Stimulated activated memory B cell treated with anti-CD40 and anti-IgM and Interleukin-4, amounts not matched to agents 10 μg/mL and 1 μg/mL and 100 μg/mL, for 72 hours (primary cell): ENCODE results near the gene KCNK15.

Source experiments
- ATAC-seq: fragments of 150-1000 bp; cut with Tn5 transposase; 2 replicates; pipeline ENCODE4 v1.10.0; 2021
- H3K27ac Mint-ChIP-seq: one replicate; pipeline ENCODE4 v1.8.0; 2022; ENCODE audit warnings: mild to moderate bottlenecking, mixed read lengths
- H3K27me3 Mint-ChIP-seq: one replicate; pipeline ENCODE4 v1.8.0; 2022; ENCODE audit warnings: mixed read lengths
- H3K36me3 Mint-ChIP-seq: one replicate; pipeline ENCODE4 v1.8.0; 2022; ENCODE audit warnings: mixed read lengths
- H3K4me1 Mint-ChIP-seq: one replicate; pipeline ENCODE4 v1.8.0; 2022; ENCODE audit warnings: mixed read lengths
- H3K4me3 Mint-ChIP-seq: one replicate; pipeline ENCODE4 v1.8.0; 2022; ENCODE audit warnings: mild to moderate bottlenecking, moderate library complexity, mixed read lengths
- H3K9me3 Mint-ChIP-seq: one replicate; pipeline ENCODE4 v1.8.0; 2022; ENCODE audit warnings: mixed read lengths

KCNK15 gene

GRCh38 chr20:44723798-44724362 lies 21.8 kb upstream of the KCNK15 start:
- Mint-ChIP-seq H3K4me1 (no peaks in the 10 kb centered on the region), H3K4me3 (no peak overlapping the region), H3K36me3 (no peaks in the 10 kb centered on the region), H3K9me3 (no peaks in the 10 kb centered on the region), H3K27me3 (peaks cover 21% of the 10 kb centered on the region), H3K27ac (no peak overlapping the region)
- ATAC-seq, result no peak

- no peak for ATAC-seq
- Mint-ChIP-seq H3K36me3 (no peaks in the 10 kb centered on the region), H3K4me1 (no peaks in the 10 kb centered on the region), H3K4me3 (no peak overlapping the region), H3K27ac (no peak overlapping the region), H3K9me3 (no peaks in the 10 kb centered on the region), H3K27me3 (peaks cover 26% of the 10 kb centered on the region)
These were observed 21.1 kb upstream of the KCNK15 start for GRCh38 chr20:44724423-44725091.

- no peak for ATAC-seq
- Mint-ChIP-seq H3K9me3 (no peaks in the 10 kb centered on the region), H3K27ac (no peak overlapping the region), H3K36me3 (no peaks in the 10 kb centered on the region), H3K4me1 (no peaks in the 10 kb centered on the region), H3K4me3 (no peak overlapping the region), H3K27me3 (peaks cover 26% of the 10 kb centered on the region)
These were observed 19.8 kb upstream of the KCNK15 start for GRCh38 chr20:44725837-44726236.

- no peak for ATAC-seq
- H3K27ac Mint-ChIP-seq, result no peak overlapping the region
These were observed 18.6 kb upstream of the KCNK15 start for GRCh38 chr20:44727039-44727438.

GRCh38 chr20:44727651-44728050 lies 18.0 kb upstream of the KCNK15 start:
- no peak for ATAC-seq
- no peak overlapping the region for H3K4me3 Mint-ChIP-seq
- peaks cover 31% of the 10 kb centered on the region for H3K27me3 Mint-ChIP-seq
- no peaks in the 10 kb centered on the region for H3K9me3 Mint-ChIP-seq
- no peaks in the 10 kb centered on the region for H3K36me3 Mint-ChIP-seq
- no peaks in the 10 kb centered on the region for H3K4me1 Mint-ChIP-seq
- H3K27ac Mint-ChIP-seq, result no peak overlapping the region

More at GRCh38 chr20:44727039-44727438, 18.6 kb upstream of the KCNK15 start:
- H3K27me3 Mint-ChIP-seq, result peaks cover 26% of the 10 kb centered on the region
- H3K36me3 Mint-ChIP-seq, result no peaks in the 10 kb centered on the region
- no peak overlapping the region for H3K4me3 Mint-ChIP-seq
- H3K9me3 Mint-ChIP-seq, result no peaks in the 10 kb centered on the region
- H3K4me1 Mint-ChIP-seq, result no peaks in the 10 kb centered on the region

- H3K27me3 Mint-ChIP-seq, result peaks cover 44% of the 10 kb centered on the region
- no peaks in the 10 kb centered on the region for H3K4me1 Mint-ChIP-seq
- no peaks in the 10 kb centered on the region for H3K36me3 Mint-ChIP-seq
- no peak for ATAC-seq
- H3K4me3 Mint-ChIP-seq, result no peak overlapping the region
- H3K9me3 Mint-ChIP-seq, result no peaks in the 10 kb centered on the region
- no peak overlapping the region for H3K27ac Mint-ChIP-seq
These were observed 16.7 kb upstream of the KCNK15 start for GRCh38 chr20:44728801-44729443.

GRCh38 chr20:44730441-44730840 lies 15.2 kb upstream of the KCNK15 start:
- H3K27me3 Mint-ChIP-seq, result peaks cover 44% of the 10 kb centered on the region
- H3K36me3 Mint-ChIP-seq, result no peaks in the 10 kb centered on the region
- H3K27ac Mint-ChIP-seq, result no peak overlapping the region
- H3K4me1 Mint-ChIP-seq, result no peaks in the 10 kb centered on the region
- H3K9me3 Mint-ChIP-seq, result no peaks in the 10 kb centered on the region
- no peak for ATAC-seq
- no peak overlapping the region for H3K4me3 Mint-ChIP-seq

- peaks cover 8% of the 10 kb centered on the region for H3K4me1 Mint-ChIP-seq
- H3K9me3 Mint-ChIP-seq, result peaks cover 4% of the 10 kb centered on the region
- peaks cover 6% of the 10 kb centered on the region for H3K36me3 Mint-ChIP-seq
- peaks cover 38% of the 10 kb centered on the region for H3K27me3 Mint-ChIP-seq
- H3K27ac Mint-ChIP-seq, result no peak overlapping the region
- no peak for ATAC-seq
- H3K4me3 Mint-ChIP-seq, result no peak overlapping the region
These were observed 14.0 kb upstream of the KCNK15 start for GRCh38 chr20:44731657-44732056.

- Mint-ChIP-seq H3K4me3 (no peak overlapping the region), H3K4me1 (peaks cover 11% of the 10 kb centered on the region), H3K9me3 (peaks cover 4% of the 10 kb centered on the region), H3K27ac (peak overlapping the region; percentile 72), H3K27me3 (peaks cover 31% of the 10 kb centered on the region), H3K36me3 (peaks cover 6% of the 10 kb centered on the region)
- no peak for ATAC-seq
These were observed 13.3 kb upstream of the KCNK15 start for GRCh38 chr20:44732327-44732726.

GRCh38 chr20:44733341-44734069 lies 12.2 kb upstream of the KCNK15 start:
- Mint-ChIP-seq H3K4me3 (no peak overlapping the region), H3K4me1 (peaks cover 11% of the 10 kb centered on the region), H3K36me3 (peaks cover 6% of the 10 kb centered on the region), H3K9me3 (peaks cover 4% of the 10 kb centered on the region), H3K27me3 (peaks cover 26% of the 10 kb centered on the region), H3K27ac (no peak overlapping the region)
- peak; percentile 71 for ATAC-seq

GRCh38 chr20:44734938-44735337 lies 10.7 kb upstream of the KCNK15 start:
- Mint-ChIP-seq H3K9me3 (peaks cover 4% of the 10 kb centered on the region), H3K4me1 (peaks cover 11% of the 10 kb centered on the region), H3K4me3 (no peak overlapping the region), H3K27me3 (peaks cover 18% of the 10 kb centered on the region), H3K27ac (no peak overlapping the region), H3K36me3 (peaks cover 6% of the 10 kb centered on the region)
- no peak for ATAC-seq

GRCh38 chr20:44735816-44736169 lies 9.9 kb upstream of the KCNK15 start:
- Mint-ChIP-seq H3K4me3 (no peak overlapping the region), H3K4me1 (peaks cover 11% of the 10 kb centered on the region), H3K27me3 (peaks cover 18% of the 10 kb centered on the region), H3K36me3 (peaks cover 6% of the 10 kb centered on the region), H3K9me3 (peaks cover 4% of the 10 kb centered on the region), H3K27ac (peak overlapping the region; percentile 40)
- ATAC-seq, result no peak

GRCh38 chr20:44736170-44737021 lies 9.3 kb upstream of the KCNK15 start:
- peaks cover 11% of the 10 kb centered on the region for H3K4me1 Mint-ChIP-seq
- H3K4me3 Mint-ChIP-seq, result peak overlapping the region; percentile 65
- peaks cover 6% of the 10 kb centered on the region for H3K36me3 Mint-ChIP-seq
- H3K27me3 Mint-ChIP-seq, result peaks cover 18% of the 10 kb centered on the region
- peaks cover 4% of the 10 kb centered on the region for H3K9me3 Mint-ChIP-seq
- peak; percentile 61 for ATAC-seq
- H3K27ac Mint-ChIP-seq, result peak overlapping the region; percentile 40

GRCh38 chr20:44737116-44737515 lies 8.5 kb upstream of the KCNK15 start:
- Mint-ChIP-seq H3K9me3 (peaks cover 4% of the 10 kb centered on the region), H3K27me3 (peaks cover 21% of the 10 kb centered on the region), H3K4me3 (no peak overlapping the region), H3K36me3 (peaks cover 6% of the 10 kb centered on the region), H3K27ac (no peak overlapping the region), H3K4me1 (peaks cover 11% of the 10 kb centered on the region)
- no peak for ATAC-seq
